ENCODE data around the gene AQR. TPM values are rescaled to one million over a fixed set of nuclear protein-coding genes. Genes with fewer than 3 reads are reported as not detected.

The AQR gene
- total RNA-seq, 1 experiment from 2014 or later = 62.1 TPM

DNA sequence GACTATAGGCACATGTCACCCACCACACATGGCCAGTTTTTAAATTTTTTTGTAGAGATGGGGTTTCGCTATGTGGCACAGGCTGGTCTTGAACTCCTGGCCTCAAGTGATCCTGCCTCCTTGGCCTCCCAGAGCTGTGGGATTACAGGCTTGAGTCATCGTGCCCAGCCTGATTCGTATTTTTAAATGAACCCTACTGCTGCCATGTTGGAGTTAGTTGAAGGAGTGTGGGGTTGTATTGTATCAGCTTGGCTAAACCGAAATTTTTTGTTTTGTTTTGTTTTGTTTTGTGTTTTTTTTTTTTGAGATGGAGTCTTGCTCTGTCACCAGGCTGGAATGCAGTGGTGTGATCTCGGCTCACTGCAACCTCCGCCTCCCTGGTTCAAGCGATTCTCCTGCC, 30.4 kb upstream of the AQR start:
- CTCF ChIA-PET = interaction anchor here (0.8 to 1.8 kb wide), 4 partner anchors 19 to 30 kb away, joined by 3 to 12 read pairs (median 4); partner anchors contain the start of gene AQR
- peaks cover 23% of the 10 kb centered on the region for H3K4me1 Mint-ChIP-seq
- H3K4me3 Mint-ChIP-seq = no peak overlapping the region
- no peaks in the 10 kb centered on the region for H3K27me3 Mint-ChIP-seq (ENCODE audit: low read depth)
- ATAC-seq (no peak), DNase-seq (ENCODE audit: low spot score) (no peak)
- POLR2A ChIA-PET = interaction anchor here (1.1 kb wide), 1 partner anchor 12 kb away, joined by 3 read pairs; the partner anchor contains the start of gene ZNF770
- no peaks in the 10 kb centered on the region for H3K9me3 Mint-ChIP-seq
- TF ChIP-seq ZNF219 (CRISPR knock-in tag; IDR thresholded peaks at IDR 0.05; ENCODE audit: borderline replicate concordance) (no peak), MYBL2 (CRISPR knock-in tag; IDR thresholded peaks at IDR 0.05) (no peak), PRRX2 (CRISPR knock-in tag; IDR thresholded peaks at IDR 0.05) (no peak), ZNF232 (CRISPR knock-in tag; IDR thresholded peaks at IDR 0.05) (no peak), ZNF416 (CRISPR knock-in tag; IDR thresholded peaks at IDR 0.05) (no peak), ZNF425 (CRISPR knock-in tag; conservative IDR thresholded peaks at IDR 0.05) (no peak), ZNF532 (CRISPR knock-in tag; IDR thresholded peaks at IDR 0.05; ENCODE audit: borderline replicate concordance) (no peak), SMAD3 (CRISPR knock-in tag; IDR thresholded peaks at IDR 0.05; ENCODE audit: borderline replicate concordance) (no peak), NR2C2 (CRISPR knock-in tag; IDR thresholded peaks at IDR 0.05) (no peak), MXD4 (CRISPR knock-in tag; IDR thresholded peaks at IDR 0.05; ENCODE audit: borderline replicate concordance) (no peak)
- TF ChIP-seq, protein P1, sequence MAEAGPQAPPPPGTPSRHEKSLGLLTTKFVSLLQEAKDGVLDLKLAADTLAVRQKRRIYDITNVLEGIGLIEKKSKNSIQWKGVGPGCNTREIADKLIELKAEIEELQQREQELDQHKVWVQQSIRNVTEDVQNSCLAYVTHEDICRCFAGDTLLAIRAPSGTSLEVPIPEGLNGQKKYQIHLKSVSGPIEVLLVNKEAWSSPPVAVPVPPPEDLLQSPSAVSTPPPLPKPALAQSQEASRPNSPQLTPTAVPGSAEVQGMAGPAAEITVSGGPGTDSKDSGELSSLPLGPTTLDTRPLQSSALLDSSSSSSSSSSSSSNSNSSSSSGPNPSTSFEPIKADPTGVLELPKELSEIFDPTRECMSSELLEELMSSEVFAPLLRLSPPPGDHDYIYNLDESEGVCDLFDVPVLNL (CRISPR knock-in tag; IDR thresholded peaks at IDR 0.05; ENCODE audit: borderline replicate concordance, low read depth) = no peak
- H3K27ac Mint-ChIP-seq = no peak overlapping the region
- peaks cover 2% of the 10 kb centered on the region for H3K36me3 Mint-ChIP-seq

GRCh38 chr15:34994925-34995324, 25.4 kb upstream of the AQR start:
- Mint-ChIP-seq H3K36me3 (peaks cover 2% of the 10 kb centered on the region), H3K4me3 (peak overlapping the region; percentile 12; the same call in 1 of the 2 replicates), H3K4me1 (peaks cover 46% of the 10 kb centered on the region), H3K27ac (peak overlapping the region; percentile 92), H3K27me3 (ENCODE audit: low read depth) (no peaks in the 10 kb centered on the region), H3K9me3 (no peaks in the 10 kb centered on the region)
- ChIA-PET POLR2A (interaction anchor here (0.5 kb wide), 1 partner anchor 212 kb away, joined by 4 read pairs; no protein-coding TSS in a partner anchor), CTCF (interaction anchor here (1.8 to 2.2 kb wide), 2 partner anchors 15 to 24 kb away, joined by 5 to 20 read pairs; no protein-coding TSS in a partner anchor)
- no peak for DNase-seq (ENCODE audit: low spot score)
- ATAC-seq = peak; percentile 40
- TF ChIP-seq PRRX2 (CRISPR knock-in tag; IDR thresholded peaks at IDR 0.05) = no peak
- TF ChIP-seq, protein P2, sequence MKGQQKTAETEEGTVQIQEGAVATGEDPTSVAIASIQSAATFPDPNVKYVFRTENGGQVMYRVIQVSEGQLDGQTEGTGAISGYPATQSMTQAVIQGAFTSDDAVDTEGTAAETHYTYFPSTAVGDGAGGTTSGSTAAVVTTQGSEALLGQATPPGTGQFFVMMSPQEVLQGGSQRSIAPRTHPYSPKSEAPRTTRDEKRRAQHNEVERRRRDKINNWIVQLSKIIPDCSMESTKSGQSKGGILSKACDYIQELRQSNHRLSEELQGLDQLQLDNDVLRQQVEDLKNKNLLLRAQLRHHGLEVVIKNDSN (CRISPR knock-in tag; IDR thresholded peaks at IDR 0.05) = no peak
- TF ChIP-seq, protein P1 (CRISPR knock-in tag; IDR thresholded peaks at IDR 0.05; ENCODE audit: borderline replicate concordance, low read depth) = no peak
- TF ChIP-seq, protein P3, sequence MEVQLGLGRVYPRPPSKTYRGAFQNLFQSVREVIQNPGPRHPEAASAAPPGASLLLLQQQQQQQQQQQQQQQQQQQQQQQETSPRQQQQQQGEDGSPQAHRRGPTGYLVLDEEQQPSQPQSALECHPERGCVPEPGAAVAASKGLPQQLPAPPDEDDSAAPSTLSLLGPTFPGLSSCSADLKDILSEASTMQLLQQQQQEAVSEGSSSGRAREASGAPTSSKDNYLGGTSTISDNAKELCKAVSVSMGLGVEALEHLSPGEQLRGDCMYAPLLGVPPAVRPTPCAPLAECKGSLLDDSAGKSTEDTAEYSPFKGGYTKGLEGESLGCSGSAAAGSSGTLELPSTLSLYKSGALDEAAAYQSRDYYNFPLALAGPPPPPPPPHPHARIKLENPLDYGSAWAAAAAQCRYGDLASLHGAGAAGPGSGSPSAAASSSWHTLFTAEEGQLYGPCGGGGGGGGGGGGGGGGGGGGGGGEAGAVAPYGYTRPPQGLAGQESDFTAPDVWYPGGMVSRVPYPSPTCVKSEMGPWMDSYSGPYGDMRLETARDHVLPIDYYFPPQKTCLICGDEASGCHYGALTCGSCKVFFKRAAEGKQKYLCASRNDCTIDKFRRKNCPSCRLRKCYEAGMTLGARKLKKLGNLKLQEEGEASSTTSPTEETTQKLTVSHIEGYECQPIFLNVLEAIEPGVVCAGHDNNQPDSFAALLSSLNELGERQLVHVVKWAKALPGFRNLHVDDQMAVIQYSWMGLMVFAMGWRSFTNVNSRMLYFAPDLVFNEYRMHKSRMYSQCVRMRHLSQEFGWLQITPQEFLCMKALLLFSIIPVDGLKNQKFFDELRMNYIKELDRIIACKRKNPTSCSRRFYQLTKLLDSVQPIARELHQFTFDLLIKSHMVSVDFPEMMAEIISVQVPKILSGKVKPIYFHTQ (CRISPR knock-in tag; IDR thresholded peaks at IDR 0.05) = no peak
- TF ChIP-seq, protein P4, sequence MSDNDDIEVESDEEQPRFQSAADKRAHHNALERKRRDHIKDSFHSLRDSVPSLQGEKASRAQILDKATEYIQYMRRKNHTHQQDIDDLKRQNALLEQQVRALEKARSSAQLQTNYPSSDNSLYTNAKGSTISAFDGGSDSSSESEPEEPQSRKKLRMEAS (CRISPR knock-in tag; IDR thresholded peaks at IDR 0.05) = no peak
- no peak for TF ChIP-seq SOX15 (CRISPR knock-in tag; IDR thresholded peaks at IDR 0.05)
- TF ChIP-seq ETV6 (CRISPR knock-in tag; IDR thresholded peaks at IDR 0.05) = no peak
- no peak for TF ChIP-seq SMAD4 (CRISPR knock-in tag; IDR thresholded peaks at IDR 0.05)
- no peak for TF ChIP-seq NFE2L1 (CRISPR knock-in tag; IDR thresholded peaks at IDR 0.05)
- no peak for TF ChIP-seq KAT7 (CRISPR knock-in tag; IDR thresholded peaks at IDR 0.05; ENCODE audit: borderline replicate concordance)
- TF ChIP-seq, protein P5, sequence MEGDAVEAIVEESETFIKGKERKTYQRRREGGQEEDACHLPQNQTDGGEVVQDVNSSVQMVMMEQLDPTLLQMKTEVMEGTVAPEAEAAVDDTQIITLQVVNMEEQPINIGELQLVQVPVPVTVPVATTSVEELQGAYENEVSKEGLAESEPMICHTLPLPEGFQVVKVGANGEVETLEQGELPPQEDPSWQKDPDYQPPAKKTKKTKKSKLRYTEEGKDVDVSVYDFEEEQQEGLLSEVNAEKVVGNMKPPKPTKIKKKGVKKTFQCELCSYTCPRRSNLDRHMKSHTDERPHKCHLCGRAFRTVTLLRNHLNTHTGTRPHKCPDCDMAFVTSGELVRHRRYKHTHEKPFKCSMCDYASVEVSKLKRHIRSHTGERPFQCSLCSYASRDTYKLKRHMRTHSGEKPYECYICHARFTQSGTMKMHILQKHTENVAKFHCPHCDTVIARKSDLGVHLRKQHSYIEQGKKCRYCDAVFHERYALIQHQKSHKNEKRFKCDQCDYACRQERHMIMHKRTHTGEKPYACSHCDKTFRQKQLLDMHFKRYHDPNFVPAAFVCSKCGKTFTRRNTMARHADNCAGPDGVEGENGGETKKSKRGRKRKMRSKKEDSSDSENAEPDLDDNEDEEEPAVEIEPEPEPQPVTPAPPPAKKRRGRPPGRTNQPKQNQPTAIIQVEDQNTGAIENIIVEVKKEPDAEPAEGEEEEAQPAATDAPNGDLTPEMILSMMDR (IDR thresholded peaks at IDR 0.05) = no peak
- TF ChIP-seq CREB1 (CRISPR knock-in tag; IDR thresholded peaks at IDR 0.05) = no peak

Data from WTC11 (cell line).